K562 (cell line): ENCODE data around the gene SLC12A3.
"Not testable (repeated sequence)": the region's sequence is repeated elsewhere in the genome, so short reads cannot be mapped to it uniquely, and the experiment has no call there.

Experiments
- BRCA1 ChIP-seq, 2 experiments: fragments of 450-650 bp in 1 of 2; sonication (generic) in 1 of 2; formaldehyde crosslinking in 1 of 2; IDR thresholded peaks; 2 replicates each; pipeline versions ENCODE4 v1.5.0 to v1.6.1; 2017 to 2020; ENCODE audit warnings: mild to moderate bottlenecking in 1 of 2, missing genetic modification reagents in 1 of 2
- CEBPB ChIP-seq: fragments of 450-650 bp; IDR thresholded peaks from 2 replicates; pipeline ENCODE4 v1.6.1; 2016; ENCODE audit warnings: missing genetic modification characterization, missing compliant biosample characterization
- HDAC1 ChIP-seq, 2 experiments: fragments of 450-650 bp; IDR thresholded peaks; 2 replicates each; pipeline ENCODE4 v1.6.1; 2016 to 2017; ENCODE audit warnings: inconsistent platforms in 1 of 2, mild to moderate bottlenecking in 1 of 2, moderate library complexity in 1 of 2
- KAT7 ChIP-seq: sonication (generic); formaldehyde crosslinking; IDR thresholded peaks from 2 replicates; pipeline ENCODE4 v1.8.0; 2022; ENCODE audit warnings: missing genetic modification reagents, mild to moderate bottlenecking, borderline replicate concordance
- NCOA1 ChIP-seq: fragments of 450-650 bp; IDR thresholded peaks from 2 replicates; pipeline ENCODE4 v1.6.1; 2016; ENCODE audit warnings: low read depth
- POLR2A ChIP-seq: fragments of 450-650 bp; conservative IDR thresholded peaks from 2 replicates; pipeline ENCODE4 v1.6.1; 2016
- U2AF2 ChIP-seq: fragments of 200-400 bp; formaldehyde crosslinking; optimal IDR thresholded peaks from 2 replicates; pipeline ENCODE3; 2017; ENCODE audit warnings: low read depth, mild to moderate bottlenecking, low read length
- ZNF780A ChIP-seq: fragments of 250-450 bp; sonication (Bioruptor Pico); IDR thresholded peaks from 2 replicates; pipeline ENCODE4 v1.5.0; 2021; ENCODE audit warnings: mild to moderate bottlenecking
- TF ChIP-seq, protein P1 (sequence below), 3 experiments: IDR thresholded peaks in 2 of 3; conservative IDR thresholded peaks in 1 of 3; 2 replicates each; pipeline ENCODE4 v1.5.1; 2011 to 2012; ENCODE audit warnings: low read length in 3 of 3, mild to moderate bottlenecking in 3 of 3, control low read depth in 2 of 3, improper control_type of control experiment in 1 of 3, inconsistent platforms in 1 of 3, low read depth in 1 of 3, mixed read lengths in 1 of 3, moderate library complexity in 1 of 3; ENCODE audit not compliant: insufficient read depth in 2 of 3
- TF ChIP-seq, protein P2 (sequence below): fragments of 250-450 bp; sonication (Bioruptor Pico); IDR thresholded peaks from 2 replicates; pipeline ENCODE4 v1.4.0; 2020

DNA sequence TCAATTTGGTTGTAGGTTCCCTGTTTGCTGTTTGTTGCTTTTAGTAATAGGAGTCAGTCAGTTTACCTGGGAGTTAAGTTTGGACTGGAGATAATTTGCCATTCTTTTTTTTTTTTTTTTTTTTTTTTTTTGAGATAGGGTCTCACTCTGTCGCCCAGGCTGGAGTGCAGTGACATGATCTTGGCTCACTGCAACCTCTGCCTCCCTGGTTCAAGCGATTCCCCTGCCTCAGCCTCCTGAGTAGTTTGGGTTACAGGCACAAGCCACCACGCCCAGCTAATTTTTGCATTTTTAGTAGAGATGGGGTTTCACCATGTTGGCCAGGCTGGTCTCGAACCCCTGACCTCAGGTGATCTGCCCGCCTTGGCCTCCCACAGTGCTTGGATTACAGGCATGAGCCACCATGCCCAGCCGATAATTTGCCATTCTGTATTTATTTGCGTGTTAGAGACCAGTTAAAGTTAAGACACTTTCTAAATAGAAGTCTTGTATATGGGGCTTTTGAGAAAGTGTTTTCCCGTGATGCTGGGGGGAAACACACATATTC, 69.7 kb downstream of the SLC12A3 start:
- not testable (repeated sequence) for TF ChIP-seq U2AF2; CEBPB (tag); ZNF780A (CRISPR knock-in tag); NCOA1; HDAC1 (IDR thresholded peaks at IDR 0.05); KAT7; POLR2A; BRCA1 (IDR thresholded peaks at IDR 0.05); BRCA1 (CRISPR knock-in tag; IDR thresholded peaks at IDR 0.05)
- TF ChIP-seq, protein P1, sequence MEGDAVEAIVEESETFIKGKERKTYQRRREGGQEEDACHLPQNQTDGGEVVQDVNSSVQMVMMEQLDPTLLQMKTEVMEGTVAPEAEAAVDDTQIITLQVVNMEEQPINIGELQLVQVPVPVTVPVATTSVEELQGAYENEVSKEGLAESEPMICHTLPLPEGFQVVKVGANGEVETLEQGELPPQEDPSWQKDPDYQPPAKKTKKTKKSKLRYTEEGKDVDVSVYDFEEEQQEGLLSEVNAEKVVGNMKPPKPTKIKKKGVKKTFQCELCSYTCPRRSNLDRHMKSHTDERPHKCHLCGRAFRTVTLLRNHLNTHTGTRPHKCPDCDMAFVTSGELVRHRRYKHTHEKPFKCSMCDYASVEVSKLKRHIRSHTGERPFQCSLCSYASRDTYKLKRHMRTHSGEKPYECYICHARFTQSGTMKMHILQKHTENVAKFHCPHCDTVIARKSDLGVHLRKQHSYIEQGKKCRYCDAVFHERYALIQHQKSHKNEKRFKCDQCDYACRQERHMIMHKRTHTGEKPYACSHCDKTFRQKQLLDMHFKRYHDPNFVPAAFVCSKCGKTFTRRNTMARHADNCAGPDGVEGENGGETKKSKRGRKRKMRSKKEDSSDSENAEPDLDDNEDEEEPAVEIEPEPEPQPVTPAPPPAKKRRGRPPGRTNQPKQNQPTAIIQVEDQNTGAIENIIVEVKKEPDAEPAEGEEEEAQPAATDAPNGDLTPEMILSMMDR (IDR thresholded peaks at IDR 0.05 in 2 of 3, conservative IDR thresholded peaks at IDR 0.05 in 1 of 3; ENCODE audit: insufficient read depth in 2 of 3, low read depth in 1 of 3, low read length in 3 of 3), result not testable (repeated sequence)
- TF ChIP-seq, protein P2, sequence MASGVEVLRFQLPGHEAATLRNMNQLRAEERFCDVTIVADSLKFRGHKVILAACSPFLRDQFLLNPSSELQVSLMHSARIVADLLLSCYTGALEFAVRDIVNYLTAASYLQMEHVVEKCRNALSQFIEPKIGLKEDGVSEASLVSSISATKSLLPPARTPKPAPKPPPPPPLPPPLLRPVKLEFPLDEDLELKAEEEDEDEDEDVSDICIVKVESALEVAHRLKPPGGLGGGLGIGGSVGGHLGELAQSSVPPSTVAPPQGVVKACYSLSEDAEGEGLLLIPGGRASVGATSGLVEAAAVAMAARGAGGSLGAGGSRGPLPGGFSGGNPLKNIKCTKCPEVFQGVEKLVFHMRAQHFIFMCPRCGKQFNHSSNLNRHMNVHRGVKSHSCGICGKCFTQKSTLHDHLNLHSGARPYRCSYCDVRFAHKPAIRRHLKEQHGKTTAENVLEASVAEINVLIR (CRISPR knock-in tag), result not testable (repeated sequence)
